Stimulated activated naive CD8-positive, alpha-beta T cell treated with anti-CD3 and anti-CD28 coated beads, Interleukin-15, Interleukin-2, amounts not matched to agents 100 ng/mL and 50 ng/mL, for 24 hours (primary cell): ENCODE measurements around the gene CHMP3.
"Not testable (repeated sequence)": the region's sequence is repeated elsewhere in the genome, so short reads cannot be mapped to it uniquely, and the experiment has no call there.

Source experiments
- H3K27ac Mint-ChIP-seq: one replicate; pipeline ENCODE4 v1.8.0; 2021; ENCODE audit warnings: mild to moderate bottlenecking, mixed read lengths
- H3K27me3 Mint-ChIP-seq: one replicate; pipeline ENCODE4 v1.8.0; 2021; ENCODE audit warnings: mixed read lengths
- H3K36me3 Mint-ChIP-seq: one replicate; pipeline ENCODE4 v1.8.0; 2021; ENCODE audit warnings: low read depth, mixed read lengths
- H3K4me1 Mint-ChIP-seq: one replicate; pipeline ENCODE4 v1.8.0; 2021; ENCODE audit warnings: low read depth, mixed read lengths
- H3K4me3 Mint-ChIP-seq: one replicate; pipeline ENCODE4 v1.8.0; 2021; ENCODE audit warnings: mild to moderate bottlenecking, mixed read lengths
- H3K9me3 Mint-ChIP-seq: one replicate; pipeline ENCODE4 v1.8.0; 2021; ENCODE audit warnings: mixed read lengths

Gene CHMP3

GRCh38 chr2:86566158-86566820, 3.0 kb upstream of the CHMP3 start:
- no peaks in the 10 kb centered on the region for H3K36me3 Mint-ChIP-seq
- H3K4me1 Mint-ChIP-seq: peaks cover 25% of the 10 kb centered on the region
- H3K27ac Mint-ChIP-seq: no peak overlapping the region
- H3K4me3 Mint-ChIP-seq: no peak overlapping the region
- H3K9me3 Mint-ChIP-seq: no peaks in the 10 kb centered on the region
- peaks cover 4% of the 10 kb centered on the region for H3K27me3 Mint-ChIP-seq

- peak overlapping the region; percentile 97 for H3K27ac Mint-ChIP-seq
- peaks cover 8% of the 10 kb centered on the region for H3K36me3 Mint-ChIP-seq
- peaks cover 32% of the 10 kb centered on the region for H3K4me1 Mint-ChIP-seq
- peak overlapping the region; percentile 94 for H3K4me3 Mint-ChIP-seq
- H3K27me3 Mint-ChIP-seq: peaks cover 4% of the 10 kb centered on the region
- H3K9me3 Mint-ChIP-seq: no peaks in the 10 kb centered on the region
Observed at GRCh38 chr2:86563650-86564061, 413 bp upstream of the CHMP3 start.

GRCh38 chr2:86562485-86562921, 740 bp downstream of the CHMP3 start:
- Mint-ChIP-seq H3K36me3 (peaks cover 8% of the 10 kb centered on the region), H3K9me3 (no peaks in the 10 kb centered on the region), H3K27me3 (peaks cover 4% of the 10 kb centered on the region), H3K4me1 (peaks cover 32% of the 10 kb centered on the region), H3K4me3 (peak overlapping the region; percentile 94), H3K27ac (peak overlapping the region; percentile 97)

GRCh38 chr2:86557836-86558235, 5.4 kb downstream of the CHMP3 start:
- Mint-ChIP-seq H3K36me3 (peaks cover 13% of the 10 kb centered on the region), H3K9me3 (no peaks in the 10 kb centered on the region), H3K27me3 (no peaks in the 10 kb centered on the region), H3K4me1 (peaks cover 46% of the 10 kb centered on the region), H3K4me3 (no peak overlapping the region), H3K27ac (no peak overlapping the region)

- no peaks in the 10 kb centered on the region for H3K27me3 Mint-ChIP-seq
- H3K4me1 Mint-ChIP-seq: peaks cover 43% of the 10 kb centered on the region
Observed at GRCh38 chr2:86556508-86556907, 6.7 kb downstream of the CHMP3 start.

GRCh38 chr2:86552889-86553288, 10.4 kb downstream of the CHMP3 start:
- H3K4me3 Mint-ChIP-seq: peak overlapping the region; percentile 61
- H3K36me3 Mint-ChIP-seq: peaks cover 25% of the 10 kb centered on the region
- H3K4me1 Mint-ChIP-seq: peaks cover 38% of the 10 kb centered on the region
- H3K9me3 Mint-ChIP-seq: no peaks in the 10 kb centered on the region
- H3K27me3 Mint-ChIP-seq: no peaks in the 10 kb centered on the region
- H3K27ac Mint-ChIP-seq: peak overlapping the region; percentile 86

More at GRCh38 chr2:86556508-86556907, 6.7 kb downstream of the CHMP3 start:
- Mint-ChIP-seq H3K27ac (no peak overlapping the region), H3K4me3 (no peak overlapping the region), H3K36me3 (peaks cover 23% of the 10 kb centered on the region), H3K9me3 (no peaks in the 10 kb centered on the region)

- peaks cover 35% of the 10 kb centered on the region for H3K4me1 Mint-ChIP-seq
- not testable (repeated sequence) for H3K27ac Mint-ChIP-seq, H3K27me3 Mint-ChIP-seq, H3K9me3 Mint-ChIP-seq, H3K4me3 Mint-ChIP-seq
- H3K36me3 Mint-ChIP-seq: peaks cover 36% of the 10 kb centered on the region
Observed at GRCh38 chr2:86549963-86550725, 13.1 kb downstream of the CHMP3 start.

- not testable (repeated sequence) for H3K27me3 Mint-ChIP-seq, H3K27ac Mint-ChIP-seq, H3K4me3 Mint-ChIP-seq, H3K9me3 Mint-ChIP-seq
- H3K36me3 Mint-ChIP-seq: peaks cover 39% of the 10 kb centered on the region
- peaks cover 30% of the 10 kb centered on the region for H3K4me1 Mint-ChIP-seq
Observed at GRCh38 chr2:86549440-86549839, 13.8 kb downstream of the CHMP3 start.

- peaks cover 29% of the 10 kb centered on the region for H3K4me1 Mint-ChIP-seq
Observed at GRCh38 chr2:86548913-86549396, 14.3 kb downstream of the CHMP3 start.

GRCh38 chr2:86548165-86548912, 14.9 kb downstream of the CHMP3 start:
- H3K9me3 Mint-ChIP-seq, H3K4me3 Mint-ChIP-seq, H3K27me3 Mint-ChIP-seq, H3K27ac Mint-ChIP-seq: not testable (repeated sequence)
- Mint-ChIP-seq H3K4me1 (peaks cover 28% of the 10 kb centered on the region), H3K36me3 (peaks cover 46% of the 10 kb centered on the region)

More at GRCh38 chr2:86548913-86549396, 14.3 kb downstream of the CHMP3 start:
- H3K36me3 Mint-ChIP-seq: peaks cover 44% of the 10 kb centered on the region
- not testable (repeated sequence) for H3K9me3 Mint-ChIP-seq, H3K27me3 Mint-ChIP-seq, H3K4me3 Mint-ChIP-seq, H3K27ac Mint-ChIP-seq

GRCh38 chr2:86545296-86545924, 17.8 kb downstream of the CHMP3 start:
- peaks cover 41% of the 10 kb centered on the region for H3K36me3 Mint-ChIP-seq

GRCh38 chr2:86544278-86545099, 18.8 kb downstream of the CHMP3 start:
- H3K27ac Mint-ChIP-seq, H3K27me3 Mint-ChIP-seq, H3K9me3 Mint-ChIP-seq, H3K4me3 Mint-ChIP-seq: not testable (repeated sequence)
- Mint-ChIP-seq H3K4me1 (peaks cover 14% of the 10 kb centered on the region), H3K36me3 (peaks cover 42% of the 10 kb centered on the region)

More at GRCh38 chr2:86545296-86545924, 17.8 kb downstream of the CHMP3 start:
- H3K4me1 Mint-ChIP-seq: peaks cover 14% of the 10 kb centered on the region
- H3K9me3 Mint-ChIP-seq, H3K27me3 Mint-ChIP-seq, H3K27ac Mint-ChIP-seq, H3K4me3 Mint-ChIP-seq: not testable (repeated sequence)

GRCh38 chr2:86543793-86544192, 19.4 kb downstream of the CHMP3 start:
- no peaks in the 10 kb centered on the region for H3K27me3 Mint-ChIP-seq
- H3K9me3 Mint-ChIP-seq: no peaks in the 10 kb centered on the region
- H3K4me3 Mint-ChIP-seq: no peak overlapping the region
- H3K36me3 Mint-ChIP-seq: peaks cover 45% of the 10 kb centered on the region
- H3K27ac Mint-ChIP-seq: no peak overlapping the region
- H3K4me1 Mint-ChIP-seq: peaks cover 14% of the 10 kb centered on the region

- Mint-ChIP-seq H3K9me3 (no peaks in the 10 kb centered on the region), H3K27ac (no peak overlapping the region), H3K4me3 (no peak overlapping the region), H3K4me1 (peaks cover 14% of the 10 kb centered on the region), H3K36me3 (peaks cover 43% of the 10 kb centered on the region), H3K27me3 (no peaks in the 10 kb centered on the region)
Observed at GRCh38 chr2:86543335-86543734, 19.9 kb downstream of the CHMP3 start.
